ENCODE data around the gene NOSIP.

The NOSIP gene

DNA sequence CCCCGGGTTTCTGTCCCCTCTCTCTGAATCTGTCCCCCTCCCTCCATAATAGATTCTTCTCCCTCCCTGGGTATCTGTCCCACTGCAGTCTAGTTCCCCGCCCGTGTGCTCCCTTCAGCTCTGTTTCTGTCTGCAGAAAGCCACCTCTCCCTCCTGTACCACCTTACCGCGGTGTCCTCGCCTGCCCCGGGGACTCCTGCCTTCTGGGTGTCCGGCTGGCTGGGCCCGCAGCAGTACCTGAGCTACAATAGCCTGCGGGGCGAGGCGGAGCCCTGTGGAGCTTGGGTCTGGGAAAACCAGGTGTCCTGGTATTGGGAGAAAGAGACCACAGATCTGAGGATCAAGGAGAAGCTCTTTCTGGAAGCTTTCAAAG lies 66.6 kb downstream of the NOSIP start:
- no peak for DNase-seq

DNA sequence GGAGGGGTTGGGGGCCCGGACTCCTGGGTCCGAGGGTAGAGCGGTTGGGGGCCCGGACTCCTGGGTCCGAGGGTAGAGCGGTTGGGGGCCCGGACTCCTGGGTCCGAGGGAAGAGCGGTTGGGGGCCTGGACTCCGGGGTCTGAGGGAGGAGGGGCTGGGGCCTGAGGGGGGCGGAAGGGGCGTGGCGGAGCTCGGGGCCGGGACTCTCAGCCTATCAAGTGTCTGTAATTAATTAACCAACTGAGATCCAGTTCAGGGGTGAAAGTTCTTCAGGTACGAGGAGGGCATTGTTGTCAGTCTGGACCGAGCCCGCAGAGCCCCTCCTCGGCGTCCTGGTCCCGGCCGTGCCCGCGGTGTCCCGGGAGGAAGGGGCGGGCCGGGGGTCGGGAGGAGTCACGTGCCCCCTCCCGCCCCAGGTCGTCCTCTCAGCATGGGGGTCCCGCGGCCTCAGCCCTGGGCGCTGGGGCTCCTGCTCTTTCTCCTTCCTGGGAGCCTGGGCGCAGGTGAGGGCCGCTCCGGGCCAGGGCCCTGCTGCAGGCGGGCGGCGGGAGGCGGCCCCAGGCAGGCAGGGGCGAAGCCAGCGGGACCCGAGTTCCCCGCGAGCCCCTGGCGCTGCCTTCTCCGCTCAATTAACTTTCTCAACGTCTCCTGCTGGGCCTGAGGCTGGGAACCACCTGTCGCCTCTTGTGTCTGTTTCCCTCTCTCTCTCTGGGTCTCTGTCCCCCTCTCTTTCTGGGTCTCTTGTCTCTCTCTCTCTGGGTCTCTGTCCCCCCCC lies 67.2 kb downstream of the NOSIP start:
- DNase-seq, result peak in 12 of 58 donors; percentile 3 to 35 (median 20)

DNA sequence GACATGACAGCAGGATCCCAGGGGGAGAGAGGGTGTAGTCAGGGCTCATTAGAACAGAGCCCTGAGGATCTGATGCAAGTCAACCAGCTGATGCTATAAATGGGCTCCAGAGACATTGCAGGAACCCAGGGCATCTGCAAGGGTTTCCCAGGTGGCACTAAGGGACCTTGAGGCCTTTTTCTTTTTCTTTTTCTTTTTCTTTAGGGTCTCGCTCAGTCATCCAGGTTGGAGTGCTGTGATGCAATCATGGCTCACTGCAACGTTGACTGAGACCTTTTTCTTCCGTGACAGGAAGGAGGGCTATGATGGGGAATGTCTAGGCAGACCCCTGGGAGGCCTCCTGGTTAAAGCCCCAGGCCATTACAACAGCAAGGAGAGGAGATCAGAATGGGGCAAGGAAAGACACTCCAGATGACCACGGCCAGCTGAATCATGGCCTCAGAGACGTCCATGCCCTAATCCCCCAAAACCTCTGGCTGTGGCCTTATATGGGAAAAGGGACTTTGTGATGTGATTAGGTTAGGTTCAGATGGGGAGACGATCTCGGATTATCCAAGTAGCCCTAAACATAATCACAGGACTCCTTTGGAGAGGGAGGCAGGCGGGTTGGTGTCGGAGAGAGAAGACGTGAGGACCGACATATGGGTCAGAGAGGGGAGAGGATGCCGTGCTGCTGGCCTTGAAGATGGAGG lies 72.4 kb downstream of the NOSIP start:
- no peak for DNase-seq

DNA sequence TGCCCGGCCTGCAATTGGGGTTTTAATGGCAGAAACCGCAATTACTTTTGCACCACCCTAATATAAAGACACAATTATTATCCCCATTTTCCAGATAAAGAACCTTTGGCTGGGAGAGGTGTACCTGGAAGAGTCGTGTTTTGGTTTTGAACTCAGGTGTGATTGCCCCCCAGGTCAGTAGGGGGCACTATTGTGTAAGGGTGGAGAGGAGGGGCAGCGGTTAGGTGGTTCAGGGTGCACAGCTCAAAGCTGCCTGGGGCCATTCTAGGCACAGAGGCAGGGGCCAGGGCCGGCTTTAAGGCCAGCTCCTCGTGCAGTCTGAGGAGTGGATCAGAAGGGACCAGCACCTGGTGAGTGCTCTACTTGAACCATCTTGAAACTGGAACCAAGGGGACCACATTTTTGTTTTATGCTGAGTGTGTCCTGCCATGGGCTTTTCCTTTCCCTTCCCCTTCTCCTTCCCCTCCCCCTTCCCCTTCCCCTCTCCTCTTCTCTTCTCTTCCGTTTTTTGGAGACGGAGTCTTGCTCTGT lies 73.7 kb downstream of the NOSIP start:
- peak in 12 of 58 donors; percentile 1 to 38 (median 8) for DNase-seq

Measured in anterior cingulate cortex (tissue), 58 donors.